Fibroblast of lung (primary cell): Measurements from ENCODE around the gene NAALADL1. TPM values are rescaled to one million over a fixed set of nuclear protein-coding genes. Genes with fewer than 3 reads are reported as not detected.

ENCODE experiments used
- DNase-seq, 2 donors: peaks; one replicate each; pipeline versions ENCODE4 v3.0.0 to v3.0.0-alpha.2; 2010; ENCODE audit warnings: low read depth in 2 of 2
- H2AFZ ChIP-seq: 2 replicates; pipeline ENCODE4 v1.5.1; 2012; ENCODE audit warnings: low read length, control low read depth, inconsistent platforms
- H3K27ac ChIP-seq: 2 replicates; pipeline ENCODE4 v1.5.1; 2011; ENCODE audit warnings: low read length, control low read depth; ENCODE audit not compliant: insufficient read depth
- H3K27me3 ChIP-seq: 2 replicates; pipeline ENCODE4 v1.5.1; 2011; ENCODE audit warnings: mild to moderate bottlenecking, low read length; ENCODE audit not compliant: control insufficient read depth, insufficient read depth
- H3K36me3 ChIP-seq: 2 replicates; pipeline ENCODE4 v1.5.1; 2011; ENCODE audit warnings: low read length; ENCODE audit not compliant: control insufficient read depth, insufficient read depth
- H3K4me1 ChIP-seq: 2 replicates; pipeline ENCODE4 v1.5.1; 2011; ENCODE audit warnings: low read length; ENCODE audit not compliant: control insufficient read depth, insufficient read depth; ENCODE audit errors: extremely low read depth
- H3K4me2 ChIP-seq: 2 replicates; pipeline ENCODE4 v1.5.1; 2011; ENCODE audit warnings: low read length, control low read depth; ENCODE audit not compliant: insufficient read depth; ENCODE audit errors: extremely low read depth
- H3K4me3 ChIP-seq, 4 experiments: fragments of 200-600 bp in 1 of 4; sonication (generic) in 1 of 4; replicated peaks in 1 of 4; 2 replicates each; pipeline ENCODE4 v1.5.1; 2011 to 2016; ENCODE audit warnings: low read length in 4 of 4, low read depth in 3 of 4, mild to moderate bottlenecking in 3 of 4, control low read depth in 2 of 4, inconsistent platforms in 1 of 4, mixed read lengths in 1 of 4; ENCODE audit not compliant: insufficient read depth in 1 of 4; ENCODE audit errors: control extremely low read depth in 1 of 4
- H3K79me2 ChIP-seq: 2 replicates; pipeline ENCODE4 v1.5.1; 2012; ENCODE audit warnings: mild to moderate bottlenecking, low read length, inconsistent platforms; ENCODE audit not compliant: control insufficient read depth, insufficient read depth
- H3K9ac ChIP-seq: 2 replicates; pipeline ENCODE4 v1.5.1; 2011; ENCODE audit warnings: mild to moderate bottlenecking, low read length, control low read depth; ENCODE audit not compliant: insufficient read depth
- H3K9me3 ChIP-seq: 2 replicates; pipeline ENCODE4 v1.5.1; 2012; ENCODE audit warnings: low read depth, low read length; ENCODE audit not compliant: control insufficient read depth, insufficient read depth
- H4K20me1 ChIP-seq: 2 replicates; pipeline ENCODE4 v1.5.1; 2011; ENCODE audit warnings: low read length; ENCODE audit not compliant: control insufficient read depth, insufficient read depth; ENCODE audit errors: extremely low read depth
- CTCF ChIP-seq, 2 donors: IDR thresholded peaks in 1 of 2; conservative IDR thresholded peaks in 1 of 2; 1 replicate in 1 of 2; 2 replicates in 1 of 2; pipeline ENCODE4 v1.5.1; 2011 to 2012; ENCODE audit warnings: low read length in 2 of 2, control low read depth in 1 of 2, inconsistent platforms in 1 of 2, low read depth in 1 of 2, mild to moderate bottlenecking in 1 of 2
- EZH2 ChIP-seq: IDR thresholded peaks from 2 replicates; pipeline ENCODE4 v1.5.1; 2012; ENCODE audit warnings: low read length, control low read depth, mild to moderate bottlenecking; ENCODE audit errors: missing control alignments
- polyA plus RNA-seq, 2 donors: library from polyadenylated mRNA; depleted of rRNA in 1 of 2; stranded (reverse) in 1 of 2; unstranded in 1 of 2; fragments of >200 nt; gene quantifications; 2 replicates each; pipeline ENCODE4 v1.2.1, GENCODE V29; 2011 to 2012; ENCODE audit warnings: missing spikeins in 1 of 2
- total RNA-seq: library from RNA; depleted of rRNA; stranded (reverse); fragments of >200 nt; gene quantifications from 2 replicates; pipeline ENCODE4 v1.2.1, GENCODE V29; 2014

The NAALADL1 gene
- total and polyA plus RNA-seq, 2 donors (not counting 1 experiment from before 2014, with no cell fraction given) = 14.9 to 35.5 TPM

GRCh38 chr11:65071907-65072630 lies 13.7 kb upstream of the NAALADL1 start:
- Histone ChIP-seq H3K27ac (no peak overlapping the region), H3K36me3 (no peaks in the 10 kb centered on the region), H3K9ac (no peak overlapping the region), H4K20me1 (no peaks in the 10 kb centered on the region), H3K4me2 (no peak overlapping the region), H2AFZ (no peak overlapping the region), H3K4me3 (no peak overlapping the region), H3K9me3 (no peaks in the 10 kb centered on the region), H3K27me3 (no peaks in the 10 kb centered on the region), H3K4me1 (no peaks in the 10 kb centered on the region), H3K79me2 (no peaks in the 10 kb centered on the region)
- no peak for TF ChIP-seq CTCF (conservative IDR thresholded peaks at IDR 0.05 in 1 of 2, IDR thresholded peaks at IDR 0.05 in 1 of 2; ENCODE audit: low read depth in 1 of 2, low read length in 2 of 2)
- TF ChIP-seq EZH2 = no peak
- DNase-seq = no peak

GRCh38 chr11:65069217-65069616 lies 10.9 kb upstream of the NAALADL1 start:
- Histone ChIP-seq H3K9me3 (no peaks in the 10 kb centered on the region), H3K9ac (no peak overlapping the region), H3K27me3 (no peaks in the 10 kb centered on the region), H4K20me1 (no peaks in the 10 kb centered on the region), H3K4me1 (no peaks in the 10 kb centered on the region), H2AFZ (no peak overlapping the region), H3K27ac (no peak overlapping the region), H3K79me2 (no peaks in the 10 kb centered on the region), H3K36me3 (no peaks in the 10 kb centered on the region), H3K4me3 (no peak overlapping the region), H3K4me2 (no peak overlapping the region)
- TF ChIP-seq EZH2 (no peak), CTCF (conservative IDR thresholded peaks at IDR 0.05 in 1 of 2, IDR thresholded peaks at IDR 0.05 in 1 of 2; ENCODE audit: low read depth in 1 of 2, low read length in 2 of 2) (no peak)
- no peak for DNase-seq

GRCh38 chr11:65067446-65067845 lies 9.1 kb upstream of the NAALADL1 start:
- DNase-seq = no peak
- H3K27ac ChIP-seq = no peak overlapping the region
- H4K20me1 ChIP-seq = no peaks in the 10 kb centered on the region
- no peaks in the 10 kb centered on the region for H3K4me1 ChIP-seq
- no peaks in the 10 kb centered on the region for H3K79me2 ChIP-seq
- H3K27me3 ChIP-seq = no peaks in the 10 kb centered on the region
- H3K9me3 ChIP-seq = no peaks in the 10 kb centered on the region
- no peak overlapping the region for H3K4me2 ChIP-seq
- H3K9ac ChIP-seq = no peak overlapping the region
- TF ChIP-seq CTCF (conservative IDR thresholded peaks at IDR 0.05 in 1 of 2, IDR thresholded peaks at IDR 0.05 in 1 of 2; ENCODE audit: low read depth in 1 of 2, low read length in 2 of 2) (no peak), EZH2 (no peak)
- no peak overlapping the region for H2AFZ ChIP-seq
- no peaks in the 10 kb centered on the region for H3K36me3 ChIP-seq
- no peak overlapping the region for H3K4me3 ChIP-seq
